Measurements from ENCODE around the gene NHLRC4.

The NHLRC4 gene

DNA sequence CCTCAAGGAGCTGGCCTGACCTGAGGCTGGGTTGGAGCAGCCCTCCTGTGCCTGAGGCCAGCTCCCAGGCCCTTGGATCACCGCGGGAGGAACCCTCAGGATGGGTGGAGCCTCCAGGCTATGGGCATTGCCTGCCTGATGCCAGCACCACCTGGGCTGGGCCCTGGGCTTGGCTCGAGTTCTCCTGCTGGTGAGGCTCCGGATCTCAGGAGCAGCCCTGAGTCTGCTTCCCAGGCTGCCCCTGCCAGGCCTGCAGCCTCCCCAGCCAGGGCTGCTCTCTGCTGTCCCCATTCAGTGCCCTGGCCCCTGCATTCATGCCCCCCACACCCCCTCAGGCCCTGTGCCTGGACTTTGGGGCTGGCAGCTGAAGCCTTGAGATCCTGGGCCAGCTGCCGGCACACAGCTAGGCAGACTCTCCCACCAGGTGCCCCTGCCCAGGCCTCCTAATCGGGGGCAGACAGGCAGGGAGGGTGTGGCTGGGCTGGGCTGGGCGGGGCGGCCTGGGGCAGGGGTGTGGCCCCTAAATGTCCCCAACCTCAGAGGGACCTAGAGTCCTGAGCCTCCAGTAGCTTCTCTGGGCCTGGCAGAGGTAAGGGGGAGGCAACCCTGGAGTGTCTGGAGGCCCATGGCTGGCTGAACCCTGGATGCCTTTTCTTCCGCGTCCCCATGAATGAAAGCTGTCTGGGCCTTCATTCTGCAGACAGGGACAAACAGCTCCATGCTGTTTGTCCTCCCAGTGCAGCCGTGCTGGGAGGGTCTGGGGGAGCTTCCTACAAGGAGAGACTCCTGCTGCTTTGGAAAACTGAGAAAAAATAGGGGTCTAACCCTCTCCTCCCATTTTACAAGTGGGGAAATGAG, 1.8 kb downstream of the NHLRC4 start:
- Histone ChIP-seq H3K9ac (ENCODE audit: low read depth in 1 of 2, low read length in 2 of 2) (peak overlapping the region in 1 of 2 donors; percentile 75), H3K36me3 (ENCODE audit: control insufficient read depth in 2 of 2, insufficient read depth in 2 of 2, low read length in 2 of 2) (no peaks in the 10 kb centered on the region), H3K4me1 (ENCODE audit: control insufficient read depth in 2 of 2, insufficient read depth in 2 of 2, low read length in 2 of 2) (peaks cover 28 to 29% of the 10 kb centered on the region in 2 donors), H3K27ac (ENCODE audit: low read depth in 2 of 2, low read length in 2 of 2) (peak overlapping the region in 1 of 2 donors; percentile 48), H3K27me3 (ENCODE audit: control insufficient read depth in 2 of 2, insufficient read depth in 2 of 2, low read length in 2 of 2) (no peaks in the 10 kb centered on the region), H3K9me3 (ENCODE audit: control insufficient read depth in 2 of 2, low read length in 2 of 2) (no peaks in the 10 kb centered on the region), H3K4me3 (ENCODE audit: low read length in 2 of 2) (peak overlapping the region; percentile 70)

DNA sequence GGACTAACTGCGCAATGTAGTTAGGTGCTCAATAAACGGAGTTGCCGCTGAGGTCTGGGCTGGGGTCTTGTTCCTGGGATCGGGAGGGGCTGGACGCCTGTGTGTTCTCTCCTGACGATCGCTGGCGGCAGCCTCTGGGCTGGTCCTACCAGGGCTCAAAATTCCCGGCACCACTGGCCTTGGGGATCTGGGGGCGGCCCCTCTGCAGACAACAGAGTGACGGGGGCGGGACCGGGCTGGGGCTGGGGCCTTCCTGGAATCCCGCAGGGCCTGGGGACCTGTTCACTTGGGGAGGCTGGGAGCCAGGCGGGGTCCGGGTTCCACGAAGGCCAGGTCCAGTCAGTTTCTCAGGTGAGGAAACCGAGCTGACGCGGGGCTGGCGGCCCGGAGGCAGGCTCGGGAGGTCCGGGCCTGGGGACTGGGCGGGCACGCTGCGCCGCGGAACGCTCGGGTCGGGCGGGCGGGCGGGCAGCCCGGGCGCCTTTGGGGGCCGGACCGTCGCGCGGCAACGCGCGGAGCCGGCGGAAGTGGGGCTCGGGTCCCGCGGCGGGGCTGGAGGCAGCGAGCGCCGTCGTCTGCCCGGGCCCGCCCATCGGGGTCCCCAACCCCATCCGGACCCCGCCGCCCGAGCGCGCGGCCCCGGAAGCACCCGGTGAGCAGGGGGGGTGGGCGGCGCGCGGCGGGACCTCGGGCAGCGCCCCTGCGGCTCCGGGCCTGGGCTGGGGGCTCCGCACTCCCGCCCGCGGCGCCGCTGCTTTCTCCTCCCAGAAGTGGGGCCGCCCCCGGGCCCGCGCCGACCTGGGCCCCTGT, 2.8 kb downstream of the NHLRC4 start, which contains the start of gene PIGQ:
TSS of gene PIGQ (plus strand) at position 524 of the 810 bp plus-strand sequence. CDS start 4,107 bp downstream, outside the sequence.
- Histone ChIP-seq H3K4me1 (ENCODE audit: control insufficient read depth in 2 of 2, insufficient read depth in 2 of 2, low read length in 2 of 2) (peaks cover 28 to 29% of the 10 kb centered on the region in 2 donors), H3K36me3 (ENCODE audit: control insufficient read depth in 2 of 2, insufficient read depth in 2 of 2, low read length in 2 of 2) (peaks cover 0 to 2% of the 10 kb centered on the region in 2 donors), H3K9me3 (ENCODE audit: control insufficient read depth in 2 of 2, low read length in 2 of 2) (no peaks in the 10 kb centered on the region), H3K9ac (ENCODE audit: low read depth in 1 of 2, low read length in 2 of 2) (peak within 1 kb of the TSS; percentile 63 to 75), H3K27me3 (ENCODE audit: control insufficient read depth in 2 of 2, insufficient read depth in 2 of 2, low read length in 2 of 2) (no peaks in the 10 kb centered on the region), H3K27ac (ENCODE audit: low read depth in 2 of 2, low read length in 2 of 2) (peak within 1 kb of the TSS in 1 of 2 donors; percentile 23), H3K4me3 (ENCODE audit: low read length in 2 of 2) (peak within 1 kb of the TSS; percentile 70 to 85)

GRCh38 chr16:572865-573650, 6.3 kb downstream of the NHLRC4 start:
- Histone ChIP-seq H3K27ac (ENCODE audit: low read depth in 2 of 2, low read length in 2 of 2) (no peak overlapping the region), H3K9ac (ENCODE audit: low read depth in 1 of 2, low read length in 2 of 2) (no peak overlapping the region), H3K27me3 (ENCODE audit: control insufficient read depth in 2 of 2, insufficient read depth in 2 of 2, low read length in 2 of 2) (no peaks in the 10 kb centered on the region), H3K4me1 (ENCODE audit: control insufficient read depth in 2 of 2, insufficient read depth in 2 of 2, low read length in 2 of 2) (peaks cover 11 to 17% of the 10 kb centered on the region in 2 donors), H3K4me3 (ENCODE audit: low read length in 2 of 2) (no peak overlapping the region), H3K9me3 (ENCODE audit: control insufficient read depth in 2 of 2, low read length in 2 of 2) (no peaks in the 10 kb centered on the region), H3K36me3 (ENCODE audit: control insufficient read depth in 2 of 2, insufficient read depth in 2 of 2, low read length in 2 of 2) (peaks cover 2 to 5% of the 10 kb centered on the region in 2 donors)

GRCh38 chr16:574021-574760, 7.4 kb downstream of the NHLRC4 start:
- no peak overlapping the region for H3K27ac ChIP-seq (ENCODE audit: low read depth in 2 of 2, low read length in 2 of 2)
- H3K4me3 ChIP-seq (ENCODE audit: low read length in 2 of 2) = no peak overlapping the region
- H3K36me3 ChIP-seq (ENCODE audit: control insufficient read depth in 2 of 2, insufficient read depth in 2 of 2, low read length in 2 of 2) = peaks cover 2 to 5% of the 10 kb centered on the region in 2 donors
- no peaks in the 10 kb centered on the region for H3K9me3 ChIP-seq (ENCODE audit: control insufficient read depth in 2 of 2, low read length in 2 of 2)
- no peak overlapping the region for H3K9ac ChIP-seq (ENCODE audit: low read depth in 1 of 2, low read length in 2 of 2)
- peaks cover 5 to 6% of the 10 kb centered on the region in 2 donors for H3K4me1 ChIP-seq (ENCODE audit: control insufficient read depth in 2 of 2, insufficient read depth in 2 of 2, low read length in 2 of 2)
- H3K27me3 ChIP-seq (ENCODE audit: control insufficient read depth in 2 of 2, insufficient read depth in 2 of 2, low read length in 2 of 2) = no peaks in the 10 kb centered on the region

DNA sequence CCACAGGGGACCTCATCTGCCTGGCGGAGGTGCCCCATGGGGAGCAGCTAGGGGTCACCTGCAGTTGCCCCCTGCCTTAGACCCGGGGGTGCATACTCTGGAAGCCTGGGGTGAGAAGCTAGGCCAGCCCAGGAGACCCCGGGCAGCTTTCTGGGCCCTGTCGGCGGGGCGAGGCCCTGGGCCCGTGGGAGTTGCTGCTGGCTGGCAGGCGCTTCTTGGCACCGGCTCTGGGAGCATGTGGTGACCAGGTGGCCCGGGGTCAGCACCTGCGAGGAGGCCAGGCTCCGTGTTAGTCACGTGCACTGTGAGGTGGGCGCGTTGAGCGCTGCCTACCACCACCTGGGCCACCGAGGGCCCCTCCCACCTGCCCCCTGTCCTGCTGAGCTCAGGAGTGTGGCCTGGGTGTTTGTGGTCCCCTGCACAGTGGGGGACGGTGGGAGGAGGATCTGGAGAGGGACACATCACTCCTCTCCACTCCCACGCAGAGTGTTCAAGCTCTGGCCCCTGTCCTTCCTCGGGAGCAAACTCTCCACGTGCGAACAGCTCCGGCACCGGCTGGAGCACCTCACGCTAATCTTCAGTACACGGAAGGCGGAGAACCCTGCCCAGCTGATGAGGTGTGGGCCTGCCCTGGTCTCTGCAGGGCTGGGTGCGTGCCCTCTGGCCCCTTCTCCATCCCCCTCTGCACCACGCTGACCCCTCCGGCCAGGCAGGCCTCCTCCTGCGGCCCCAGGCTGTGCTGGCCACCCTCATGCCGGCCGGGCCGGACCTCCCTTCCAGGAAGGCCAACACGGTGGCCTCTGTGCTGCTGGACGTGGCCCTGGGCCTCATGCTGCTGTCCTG, 8.8 kb downstream of the NHLRC4 start:
- Histone ChIP-seq H3K4me1 (ENCODE audit: control insufficient read depth in 2 of 2, insufficient read depth in 2 of 2, low read length in 2 of 2) (peaks cover 2 to 3% of the 10 kb centered on the region in 2 donors), H3K27me3 (ENCODE audit: control insufficient read depth in 2 of 2, insufficient read depth in 2 of 2, low read length in 2 of 2) (no peaks in the 10 kb centered on the region), H3K36me3 (ENCODE audit: control insufficient read depth in 2 of 2, insufficient read depth in 2 of 2, low read length in 2 of 2) (peaks cover 2 to 5% of the 10 kb centered on the region in 2 donors)

DNA sequence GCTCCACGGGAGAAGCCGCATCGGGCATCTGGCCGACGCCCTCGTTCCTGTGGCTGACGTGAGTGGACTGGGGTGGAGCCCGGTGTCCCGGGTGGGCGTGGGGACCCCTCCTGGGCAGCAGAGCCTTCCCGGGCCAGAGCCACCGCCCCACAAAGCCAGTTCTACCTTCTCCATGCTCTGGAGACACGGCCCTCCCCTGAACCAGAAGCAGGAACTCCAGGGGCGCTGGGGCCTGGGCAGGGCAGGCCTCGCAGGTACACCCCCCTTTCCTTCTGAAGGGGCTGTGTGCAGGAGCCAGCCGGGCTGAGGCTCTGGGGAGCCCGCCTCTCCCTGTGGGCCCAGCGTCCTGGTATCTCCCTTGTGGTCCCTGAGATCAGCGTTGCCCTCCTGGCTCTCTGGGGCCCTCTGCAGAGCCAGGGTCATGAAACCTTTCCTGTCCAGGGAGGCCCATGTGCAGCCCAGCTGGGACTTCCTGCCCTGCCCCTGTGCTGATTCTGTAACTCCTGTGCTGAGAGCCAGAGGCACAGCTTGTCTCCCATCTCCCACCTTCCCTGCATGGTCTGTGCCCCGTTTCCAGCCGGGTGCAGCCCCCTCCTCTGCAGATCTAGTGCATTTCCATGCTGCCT, 9.5 kb downstream of the NHLRC4 start:
- peaks cover 2 to 5% of the 10 kb centered on the region in 2 donors for H3K36me3 ChIP-seq (ENCODE audit: control insufficient read depth in 2 of 2, insufficient read depth in 2 of 2, low read length in 2 of 2)
- no peak overlapping the region for H3K27ac ChIP-seq (ENCODE audit: low read depth in 2 of 2, low read length in 2 of 2)
- H3K4me1 ChIP-seq (ENCODE audit: control insufficient read depth in 2 of 2, insufficient read depth in 2 of 2, low read length in 2 of 2) = no peaks in the 10 kb centered on the region

More for the DNA sequence above, 8.8 kb downstream of the NHLRC4 start:
- no peak overlapping the region for H3K9ac ChIP-seq (ENCODE audit: low read depth in 1 of 2, low read length in 2 of 2)
- H3K9me3 ChIP-seq (ENCODE audit: control insufficient read depth in 2 of 2, low read length in 2 of 2) = no peaks in the 10 kb centered on the region
- H3K4me3 ChIP-seq (ENCODE audit: low read length in 2 of 2) = no peak overlapping the region
- no peak overlapping the region for H3K27ac ChIP-seq (ENCODE audit: low read depth in 2 of 2, low read length in 2 of 2)

DNA sequence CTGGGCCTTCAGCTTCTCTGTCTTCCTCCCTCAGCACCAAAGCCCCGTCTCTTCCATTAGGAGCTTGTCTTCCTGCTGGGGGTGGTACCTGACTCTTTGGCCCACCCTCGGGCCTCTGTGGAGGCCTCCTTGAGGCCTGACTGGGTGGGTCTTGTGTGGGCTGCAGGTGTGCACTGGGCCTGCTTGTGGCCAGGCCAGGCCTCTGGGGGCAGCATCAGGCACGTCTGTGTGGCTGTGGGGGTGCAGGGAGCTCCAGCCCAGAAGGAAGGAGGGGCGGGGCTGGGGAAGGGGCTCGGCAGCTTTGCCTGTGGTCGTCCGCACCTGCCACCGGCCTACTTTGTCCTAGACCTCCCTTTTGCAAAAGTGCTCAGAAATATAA, 10.0 kb downstream of the NHLRC4 start:
- Histone ChIP-seq H3K9me3 (ENCODE audit: control insufficient read depth in 2 of 2, low read length in 2 of 2) (no peaks in the 10 kb centered on the region), H3K9ac (ENCODE audit: low read depth in 1 of 2, low read length in 2 of 2) (no peak overlapping the region), H3K27ac (ENCODE audit: low read depth in 2 of 2, low read length in 2 of 2) (no peak overlapping the region), H3K27me3 (ENCODE audit: control insufficient read depth in 2 of 2, insufficient read depth in 2 of 2, low read length in 2 of 2) (no peaks in the 10 kb centered on the region), H3K4me3 (ENCODE audit: low read length in 2 of 2) (no peak overlapping the region), H3K4me1 (ENCODE audit: control insufficient read depth in 2 of 2, insufficient read depth in 2 of 2, low read length in 2 of 2) (no peaks in the 10 kb centered on the region), H3K36me3 (ENCODE audit: control insufficient read depth in 2 of 2, insufficient read depth in 2 of 2, low read length in 2 of 2) (peaks cover 2 to 5% of the 10 kb centered on the region in 2 donors)

More for the DNA sequence above, 9.5 kb downstream of the NHLRC4 start:
- H3K27me3 ChIP-seq (ENCODE audit: control insufficient read depth in 2 of 2, insufficient read depth in 2 of 2, low read length in 2 of 2) = no peaks in the 10 kb centered on the region
- H3K9ac ChIP-seq (ENCODE audit: low read depth in 1 of 2, low read length in 2 of 2) = no peak overlapping the region
- no peak overlapping the region for H3K4me3 ChIP-seq (ENCODE audit: low read length in 2 of 2)
- H3K9me3 ChIP-seq (ENCODE audit: control insufficient read depth in 2 of 2, low read length in 2 of 2) = no peaks in the 10 kb centered on the region

GRCh38 chr16:577796-578195, 11.0 kb downstream of the NHLRC4 start:
- H3K9me3 ChIP-seq (ENCODE audit: control insufficient read depth in 2 of 2, low read length in 2 of 2) = no peaks in the 10 kb centered on the region
- H3K9ac ChIP-seq (ENCODE audit: low read depth in 1 of 2, low read length in 2 of 2) = no peak overlapping the region
- H3K4me3 ChIP-seq (ENCODE audit: low read length in 2 of 2) = no peak overlapping the region
- no peaks in the 10 kb centered on the region for H3K27me3 ChIP-seq (ENCODE audit: control insufficient read depth in 2 of 2, insufficient read depth in 2 of 2, low read length in 2 of 2)
- H3K4me1 ChIP-seq (ENCODE audit: control insufficient read depth in 2 of 2, insufficient read depth in 2 of 2, low read length in 2 of 2) = no peaks in the 10 kb centered on the region
- no peak overlapping the region for H3K27ac ChIP-seq (ENCODE audit: low read depth in 2 of 2, low read length in 2 of 2)
- H3K36me3 ChIP-seq (ENCODE audit: control insufficient read depth in 2 of 2, insufficient read depth in 2 of 2, low read length in 2 of 2) = peaks cover 2 to 5% of the 10 kb centered on the region in 2 donors

Data from mucosa of rectum (tissue), 2 donors.